Smooth muscle cell (in vitro differentiated cells): ENCODE results near the gene ADCY1. TPM values are rescaled to one million over a fixed set of nuclear protein-coding genes. Genes with fewer than 3 reads are reported as not detected.

Source experiments
- DNase-seq: peaks from one replicate; lab custom pipeline; 2025; ENCODE audit not compliant: unreplicated experiment; lab: John Stamatoyannopoulos, UW
- H2AFZ ChIP-seq: fragments of 200-600 bp; sonication (generic); 2 replicates; pipeline ENCODE4 v1.6.0; 2016; ENCODE audit warnings: antibody characterized with exemption, low read depth, mild to moderate bottlenecking
- H3F3A ChIP-seq: fragments of 200-600 bp; sonication (generic); 2 replicates; pipeline ENCODE4 v1.6.0; 2017; ENCODE audit warnings: antibody characterized with exemption, low read depth
- H3K27ac ChIP-seq: fragments of 200-600 bp; sonication (generic); 2 replicates; pipeline ENCODE4 v1.5.1; 2016; ENCODE audit warnings: low read depth, mild to moderate bottlenecking
- H3K27me3 ChIP-seq: fragments of 200-600 bp; sonication (generic); 2 replicates; pipeline ENCODE4 v1.6.1; 2016; ENCODE audit warnings: low read depth, mild to moderate bottlenecking
- H3K36me3 ChIP-seq: fragments of 200-600 bp; sonication (generic); 2 replicates; pipeline ENCODE4 v1.5.1; 2016; ENCODE audit warnings: low read depth
- H3K4me1 ChIP-seq: fragments of 200-600 bp; sonication (generic); 2 replicates; pipeline ENCODE4 v1.5.1; 2016; ENCODE audit warnings: low read depth
- H3K4me2 ChIP-seq: fragments of 200-600 bp; sonication (generic); 2 replicates; pipeline ENCODE4 v1.6.0; 2016; ENCODE audit warnings: mild to moderate bottlenecking
- H3K4me3 ChIP-seq: fragments of 200-600 bp; sonication (generic); 2 replicates; pipeline ENCODE4 v1.5.1; 2016; ENCODE audit warnings: mild to moderate bottlenecking
- H3K79me2 ChIP-seq: fragments of 200-600 bp; sonication (generic); 2 replicates; pipeline ENCODE4 v1.6.0; 2016; ENCODE audit warnings: low read depth, mild to moderate bottlenecking
- H3K9ac ChIP-seq: fragments of 200-600 bp; sonication (generic); 2 replicates; pipeline ENCODE4 v1.6.0; 2016; ENCODE audit warnings: low read depth
- H3K9me3 ChIP-seq: fragments of 200-600 bp; sonication (generic); replicated peaks from 2 replicates; pipeline ENCODE4 v1.5.1; 2016; ENCODE audit warnings: low read depth
- H4K20me1 ChIP-seq: fragments of 200-600 bp; sonication (generic); 2 replicates; pipeline ENCODE4 v1.6.0; 2016; ENCODE audit warnings: low read depth
- WGBS: methylation state at CpG from one replicate; pipeline ENCODE4 v1.1.7; 2016; ENCODE audit warnings: low lambda C conversion rate; 5-methylcytosine and 5-hydroxymethylcytosine counted together
- polyA plus RNA-seq: library from polyadenylated mRNA; unstranded; fragments of >200 nt; fragmentation: Nextera tagmentation; extraction: Ambion mirVana; gene quantifications from 2 replicates; pipeline ENCODE4 v1.2.1, GENCODE V29; 2016
- total RNA-seq: library from RNA; depleted of rRNA; stranded (reverse); fragments of >200 nt; gene quantifications from 2 replicates; pipeline ENCODE4 v1.2.3, GENCODE V29; 2014
- TF ChIP-seq, protein P1 (sequence below): fragments of 200-600 bp; sonication (generic); IDR thresholded peaks from 2 replicates; pipeline ENCODE4 v1.5.1; 2017; ENCODE audit warnings: borderline replicate concordance, mild to moderate bottlenecking, antibody characterized with exemption; ENCODE audit not compliant: insufficient read depth, poor library complexity, severe bottlenecking

The ADCY1 gene
- total and polyA plus RNA-seq, 2 experiments from 2014 or later = 0.22 TPM; not detected in 1

DNA sequence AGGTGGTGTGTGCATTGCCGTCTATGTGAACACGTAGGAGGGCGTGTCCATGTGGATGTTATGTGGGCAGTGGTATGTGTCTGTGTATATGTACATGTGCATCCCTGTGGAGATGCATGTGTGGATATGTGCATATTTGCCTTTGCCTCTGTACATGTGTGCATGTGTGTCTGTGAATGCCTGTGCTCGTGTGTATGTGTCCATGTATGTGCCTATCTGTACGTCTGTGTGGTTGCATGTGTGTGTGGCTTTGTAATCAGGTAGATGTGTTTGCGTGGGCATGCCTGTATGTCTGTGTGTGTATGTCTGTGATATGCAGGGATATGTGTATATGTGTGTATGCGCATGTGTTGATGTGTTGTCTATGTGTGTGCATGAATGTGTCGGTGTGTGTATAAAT, 19.7 kb downstream of the ADCY1 start:
- whole genome bisulfite sequencing = 98% methylated on average over 8 of the region's 8 CpGs
- no peak overlapping the region for H3K27ac ChIP-seq
- H3K9ac ChIP-seq = no peak overlapping the region
- no peak overlapping the region for H3K4me2 ChIP-seq
- TF ChIP-seq, protein P1, sequence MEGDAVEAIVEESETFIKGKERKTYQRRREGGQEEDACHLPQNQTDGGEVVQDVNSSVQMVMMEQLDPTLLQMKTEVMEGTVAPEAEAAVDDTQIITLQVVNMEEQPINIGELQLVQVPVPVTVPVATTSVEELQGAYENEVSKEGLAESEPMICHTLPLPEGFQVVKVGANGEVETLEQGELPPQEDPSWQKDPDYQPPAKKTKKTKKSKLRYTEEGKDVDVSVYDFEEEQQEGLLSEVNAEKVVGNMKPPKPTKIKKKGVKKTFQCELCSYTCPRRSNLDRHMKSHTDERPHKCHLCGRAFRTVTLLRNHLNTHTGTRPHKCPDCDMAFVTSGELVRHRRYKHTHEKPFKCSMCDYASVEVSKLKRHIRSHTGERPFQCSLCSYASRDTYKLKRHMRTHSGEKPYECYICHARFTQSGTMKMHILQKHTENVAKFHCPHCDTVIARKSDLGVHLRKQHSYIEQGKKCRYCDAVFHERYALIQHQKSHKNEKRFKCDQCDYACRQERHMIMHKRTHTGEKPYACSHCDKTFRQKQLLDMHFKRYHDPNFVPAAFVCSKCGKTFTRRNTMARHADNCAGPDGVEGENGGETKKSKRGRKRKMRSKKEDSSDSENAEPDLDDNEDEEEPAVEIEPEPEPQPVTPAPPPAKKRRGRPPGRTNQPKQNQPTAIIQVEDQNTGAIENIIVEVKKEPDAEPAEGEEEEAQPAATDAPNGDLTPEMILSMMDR = no peak
- no peaks in the 10 kb centered on the region for H3K36me3 ChIP-seq
- no peaks in the 10 kb centered on the region for H3K9me3 ChIP-seq
- no peak overlapping the region for H2AFZ ChIP-seq
- no peaks in the 10 kb centered on the region for H4K20me1 ChIP-seq
- no peak overlapping the region for H3K4me3 ChIP-seq
- no peaks in the 10 kb centered on the region for H3K79me2 ChIP-seq
- no peaks in the 10 kb centered on the region for H3K4me1 ChIP-seq
- DNase-seq = no peak
- H3F3A ChIP-seq = no peaks in the 10 kb centered on the region
- H3K27me3 ChIP-seq = no peaks in the 10 kb centered on the region

DNA sequence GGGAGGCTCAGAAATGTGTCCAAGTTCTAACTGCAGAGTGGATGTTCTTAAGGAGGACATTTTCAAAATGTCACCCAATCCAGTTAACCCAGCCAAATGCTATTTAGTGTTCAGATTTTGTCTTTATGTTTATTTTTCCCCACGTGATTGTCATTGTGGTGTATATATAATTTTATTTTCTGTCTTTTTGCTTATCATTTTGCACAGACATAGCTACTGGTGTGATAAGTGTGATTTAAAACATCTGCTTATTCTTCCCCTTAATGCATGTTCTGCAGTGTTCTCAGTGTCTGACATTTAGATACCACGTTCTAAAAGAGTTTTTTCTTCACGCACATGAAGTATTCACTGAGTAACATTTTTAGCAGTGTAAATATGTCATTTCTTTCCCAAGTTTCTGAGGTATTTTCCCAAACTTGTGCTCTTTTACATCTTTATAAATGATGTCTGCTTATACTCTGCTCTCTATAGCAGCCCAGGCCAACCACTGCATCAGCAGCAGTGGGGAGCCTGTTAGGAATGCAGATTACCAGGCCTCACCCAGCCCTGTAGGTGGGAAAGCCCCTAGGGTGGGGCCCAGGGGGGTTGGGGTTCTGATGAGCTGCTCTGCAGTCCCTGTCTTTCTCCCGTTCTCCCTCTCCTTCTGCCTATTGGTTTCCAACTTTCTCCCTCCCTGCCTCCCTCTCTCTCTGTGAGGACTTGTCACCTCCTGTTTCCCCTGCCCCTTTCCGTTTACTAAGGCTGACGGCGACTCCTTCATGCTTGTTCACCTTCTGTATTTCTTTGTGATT, 20.8 kb downstream of the ADCY1 start:
- Histone ChIP-seq H3K27me3 (no peaks in the 10 kb centered on the region), H3K4me2 (no peak overlapping the region), H3K27ac (no peak overlapping the region), H3K4me3 (no peak overlapping the region), H2AFZ (no peak overlapping the region), H3F3A (no peaks in the 10 kb centered on the region), H4K20me1 (no peaks in the 10 kb centered on the region), H3K79me2 (no peaks in the 10 kb centered on the region), H3K9ac (no peak overlapping the region), H3K9me3 (no peaks in the 10 kb centered on the region), H3K4me1 (no peaks in the 10 kb centered on the region), H3K36me3 (no peaks in the 10 kb centered on the region)
- TF ChIP-seq, protein P1 = no peak
- DNase-seq = no peak
- 81% methylated on average over 7 of the region's 7 CpGs for WGBS

DNA sequence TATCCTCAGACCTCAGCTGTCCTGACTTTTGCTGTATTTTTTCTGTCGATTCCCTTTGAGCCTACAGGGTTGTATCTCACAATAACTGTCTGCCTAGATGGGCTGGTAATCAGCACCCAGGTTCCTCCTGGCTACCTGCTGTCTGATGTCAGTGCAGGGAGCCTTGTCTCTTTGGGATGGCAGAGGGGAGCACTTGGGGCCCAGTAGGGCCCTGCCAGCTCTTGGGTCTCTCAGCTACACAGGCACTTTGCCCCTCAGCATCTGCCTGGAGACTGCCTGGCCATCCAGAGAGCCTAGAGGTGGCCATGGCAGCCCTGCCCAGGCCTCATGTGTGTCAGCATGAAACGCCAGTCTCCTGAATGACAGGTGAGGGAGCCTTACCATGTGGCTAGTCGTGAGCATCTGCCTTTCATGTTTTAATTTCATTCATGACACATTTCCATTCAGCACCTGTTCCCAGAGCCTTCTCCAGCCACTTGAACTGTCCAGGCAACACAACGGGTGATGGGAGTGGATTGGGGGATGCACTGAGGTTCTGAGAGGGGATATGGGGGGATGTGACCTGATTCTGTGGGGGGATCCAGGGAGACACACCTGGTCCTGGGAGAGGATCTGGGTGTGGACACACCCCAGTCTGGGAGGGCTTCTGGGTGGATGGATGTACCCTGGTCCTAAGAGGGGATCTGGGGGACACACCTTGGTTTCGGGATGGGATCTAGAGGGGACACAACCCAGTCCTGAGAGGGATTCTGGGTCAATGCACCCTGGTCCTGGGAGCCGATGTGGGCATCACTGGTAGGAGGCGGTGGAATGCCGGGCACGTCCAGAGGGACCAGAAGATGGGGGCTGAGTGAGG, 21.9 kb downstream of the ADCY1 start:
- Histone ChIP-seq H3K36me3 (no peaks in the 10 kb centered on the region), H3K27me3 (no peaks in the 10 kb centered on the region), H3K27ac (no peak overlapping the region), H3K4me3 (no peak overlapping the region), H3K9ac (no peak overlapping the region), H2AFZ (no peak overlapping the region), H4K20me1 (no peaks in the 10 kb centered on the region), H3K4me1 (no peaks in the 10 kb centered on the region), H3F3A (no peaks in the 10 kb centered on the region), H3K4me2 (no peak overlapping the region), H3K79me2 (no peaks in the 10 kb centered on the region), H3K9me3 (no peaks in the 10 kb centered on the region)
- DNase-seq = no peak
- 92% methylated on average over 9 of the region's 9 CpGs for WGBS
- TF ChIP-seq, protein P1 = no peak
